Adrenal gland (tissue), 5 donors: Measurements from ENCODE around the gene PAPOLA.

ENCODE experiments used
- POLR2A ChIP-seq, 2 donors: fragments of 450-650 bp; IDR thresholded peaks; one replicate each; pipeline ENCODE4 v1.6.1; 2017; ENCODE audit warnings: antibody characterized with exemption in 2 of 2, mild to moderate bottlenecking in 2 of 2, moderate library complexity in 1 of 2
- TF ChIP-seq, protein P1 (sequence below), 6 experiments: fragments of 450-650 bp in 4 of 6; fragments of 200-600 bp in 2 of 6; sonication (generic) in 1 of 6; IDR thresholded peaks; 1 replicate in 5 of 6; 2 replicates in 1 of 6; pipeline versions ENCODE4 v1.5.1 to v1.8.0; 2016 to 2021; ENCODE audit warnings: antibody characterized with exemption in 6 of 6, mild to moderate bottlenecking in 2 of 6, moderate library complexity in 1 of 6
- donor health status: DM: no; HTN: no; CAD: no.

DNA sequence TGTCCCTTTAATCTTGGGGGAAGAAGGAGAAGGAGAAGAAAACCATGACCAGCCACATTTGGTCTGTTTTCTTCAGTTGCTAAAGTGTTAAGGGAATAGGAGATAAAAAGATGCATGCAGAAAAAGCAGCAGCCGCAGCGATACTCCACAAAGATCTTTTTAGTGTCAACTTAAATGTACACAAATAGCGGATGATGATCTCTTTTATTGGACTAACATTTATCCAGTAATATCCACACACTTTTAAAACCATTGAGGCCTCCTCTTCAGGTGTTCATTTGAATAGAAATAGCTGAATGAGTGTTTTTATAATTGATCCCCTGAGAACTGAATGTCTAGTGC is 83.5 kb downstream of the PAPOLA start:
- TF ChIP-seq, protein P1, sequence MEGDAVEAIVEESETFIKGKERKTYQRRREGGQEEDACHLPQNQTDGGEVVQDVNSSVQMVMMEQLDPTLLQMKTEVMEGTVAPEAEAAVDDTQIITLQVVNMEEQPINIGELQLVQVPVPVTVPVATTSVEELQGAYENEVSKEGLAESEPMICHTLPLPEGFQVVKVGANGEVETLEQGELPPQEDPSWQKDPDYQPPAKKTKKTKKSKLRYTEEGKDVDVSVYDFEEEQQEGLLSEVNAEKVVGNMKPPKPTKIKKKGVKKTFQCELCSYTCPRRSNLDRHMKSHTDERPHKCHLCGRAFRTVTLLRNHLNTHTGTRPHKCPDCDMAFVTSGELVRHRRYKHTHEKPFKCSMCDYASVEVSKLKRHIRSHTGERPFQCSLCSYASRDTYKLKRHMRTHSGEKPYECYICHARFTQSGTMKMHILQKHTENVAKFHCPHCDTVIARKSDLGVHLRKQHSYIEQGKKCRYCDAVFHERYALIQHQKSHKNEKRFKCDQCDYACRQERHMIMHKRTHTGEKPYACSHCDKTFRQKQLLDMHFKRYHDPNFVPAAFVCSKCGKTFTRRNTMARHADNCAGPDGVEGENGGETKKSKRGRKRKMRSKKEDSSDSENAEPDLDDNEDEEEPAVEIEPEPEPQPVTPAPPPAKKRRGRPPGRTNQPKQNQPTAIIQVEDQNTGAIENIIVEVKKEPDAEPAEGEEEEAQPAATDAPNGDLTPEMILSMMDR (IDR thresholded peaks at IDR 0.05) = no peak
- TF ChIP-seq POLR2A (IDR thresholded peaks at IDR 0.05) = no peak
